Fibroblast of mammary gland (primary cell): ENCODE results near the gene TNNI3K.
A peak's percentile ranks its signal among the peaks of the same experiment; 100 is the strongest.

Experiments used
- DNase-seq: peaks from one replicate; pipeline ENCODE4 v3.0.0-alpha.2; 2010; ENCODE audit warnings: low read depth
- H3K4me3 ChIP-seq: 2 replicates; pipeline ENCODE4 v1.5.1; 2011; ENCODE audit warnings: low read depth, mild to moderate bottlenecking, low read length, moderate library complexity; ENCODE audit not compliant: control insufficient read depth
- TF ChIP-seq, protein P1 (sequence below): conservative IDR thresholded peaks from 2 replicates; pipeline ENCODE4 v1.5.1; 2011; ENCODE audit warnings: low read depth, low read length, inconsistent platforms; ENCODE audit not compliant: control insufficient read depth, insufficient read depth

TNNI3K gene

DNA sequence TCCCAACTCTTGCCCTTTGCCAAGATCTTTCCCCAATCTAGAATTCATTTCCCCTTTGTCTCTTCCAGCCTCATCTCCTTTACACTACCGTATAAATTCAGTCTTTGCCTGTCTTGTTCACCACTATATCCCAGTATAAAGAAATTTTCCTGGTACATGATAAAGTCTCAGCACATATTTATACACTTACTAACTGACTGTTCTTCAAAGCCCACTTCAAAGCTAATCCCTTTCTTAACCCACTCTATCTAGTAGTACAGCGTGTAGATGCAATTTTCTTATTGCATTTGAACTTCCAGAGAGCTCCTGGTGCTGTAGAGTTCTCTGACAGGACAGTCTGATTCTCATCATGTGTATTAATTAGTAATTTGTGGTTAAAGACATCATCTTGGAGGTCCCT is 199.1 kb downstream of the TNNI3K start:
- H3K4me3 ChIP-seq: no peak overlapping the region
- DNase-seq: no peak
- TF ChIP-seq, protein P1, sequence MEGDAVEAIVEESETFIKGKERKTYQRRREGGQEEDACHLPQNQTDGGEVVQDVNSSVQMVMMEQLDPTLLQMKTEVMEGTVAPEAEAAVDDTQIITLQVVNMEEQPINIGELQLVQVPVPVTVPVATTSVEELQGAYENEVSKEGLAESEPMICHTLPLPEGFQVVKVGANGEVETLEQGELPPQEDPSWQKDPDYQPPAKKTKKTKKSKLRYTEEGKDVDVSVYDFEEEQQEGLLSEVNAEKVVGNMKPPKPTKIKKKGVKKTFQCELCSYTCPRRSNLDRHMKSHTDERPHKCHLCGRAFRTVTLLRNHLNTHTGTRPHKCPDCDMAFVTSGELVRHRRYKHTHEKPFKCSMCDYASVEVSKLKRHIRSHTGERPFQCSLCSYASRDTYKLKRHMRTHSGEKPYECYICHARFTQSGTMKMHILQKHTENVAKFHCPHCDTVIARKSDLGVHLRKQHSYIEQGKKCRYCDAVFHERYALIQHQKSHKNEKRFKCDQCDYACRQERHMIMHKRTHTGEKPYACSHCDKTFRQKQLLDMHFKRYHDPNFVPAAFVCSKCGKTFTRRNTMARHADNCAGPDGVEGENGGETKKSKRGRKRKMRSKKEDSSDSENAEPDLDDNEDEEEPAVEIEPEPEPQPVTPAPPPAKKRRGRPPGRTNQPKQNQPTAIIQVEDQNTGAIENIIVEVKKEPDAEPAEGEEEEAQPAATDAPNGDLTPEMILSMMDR: no peak

DNA sequence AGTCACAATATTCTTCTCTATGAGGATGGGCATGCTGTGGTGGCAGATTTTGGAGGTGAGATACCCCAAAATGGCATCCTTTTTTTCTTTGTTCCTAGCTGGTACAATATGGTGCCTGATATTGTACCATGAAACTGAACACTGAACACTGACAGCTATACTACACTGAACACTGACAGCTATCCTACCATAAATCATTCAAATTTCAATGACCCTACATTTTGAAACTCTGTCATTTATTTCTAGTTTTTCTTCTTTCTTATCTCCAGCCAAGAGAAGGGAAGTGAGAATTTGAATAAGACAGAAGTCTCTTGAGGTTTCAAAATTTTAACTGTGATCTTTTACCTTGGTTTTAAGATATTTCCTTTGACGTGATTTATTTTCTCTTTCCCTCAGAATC is 200.9 kb downstream of the TNNI3K start:
- H3K4me3 ChIP-seq: no peak overlapping the region
- TF ChIP-seq, protein P1: no peak
- DNase-seq: no peak

DNA sequence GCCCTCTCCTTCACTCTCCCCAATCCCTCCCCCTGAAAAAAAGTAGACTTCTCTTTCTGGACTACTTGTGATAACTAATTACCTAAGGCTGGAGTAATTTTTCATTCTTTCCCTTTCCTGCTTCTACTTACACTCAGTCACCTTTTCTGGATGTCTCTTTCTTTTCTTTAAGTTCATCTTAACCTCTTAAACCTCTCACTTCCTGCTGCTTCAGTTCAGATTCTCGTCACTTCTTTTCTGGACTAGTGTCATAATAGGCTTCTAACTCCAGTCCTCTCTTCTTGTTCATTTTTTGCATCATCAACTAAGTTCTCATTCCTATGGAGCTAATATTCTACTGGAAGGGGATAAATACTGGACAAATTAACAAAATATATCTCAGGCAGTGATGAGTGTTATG is 201.8 kb downstream of the TNNI3K start:
- H3K4me3 ChIP-seq: no peak overlapping the region
- no peak for DNase-seq
- TF ChIP-seq, protein P1: no peak

DNA sequence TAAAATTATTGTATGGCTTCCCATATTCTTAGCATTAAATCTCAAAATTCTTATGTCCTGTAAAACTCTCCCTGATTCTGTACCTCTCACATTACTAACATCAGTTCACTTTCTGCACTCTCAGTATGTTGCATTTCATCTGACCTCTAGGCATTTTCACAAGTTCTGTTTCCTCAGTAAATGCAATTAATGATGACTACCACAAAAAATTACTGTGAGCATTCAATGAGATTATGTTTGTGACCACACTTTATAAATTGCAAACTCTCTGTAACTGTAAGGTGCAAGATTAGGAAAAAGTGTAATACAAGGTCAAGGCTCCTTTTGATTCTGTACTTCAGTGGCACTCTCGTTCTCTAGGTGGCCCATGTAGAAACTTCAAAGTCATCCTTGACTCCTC is 216.8 kb downstream of the TNNI3K start:
- TF ChIP-seq, protein P1: no peak
- no peak overlapping the region for H3K4me3 ChIP-seq
- DNase-seq: no peak

DNA sequence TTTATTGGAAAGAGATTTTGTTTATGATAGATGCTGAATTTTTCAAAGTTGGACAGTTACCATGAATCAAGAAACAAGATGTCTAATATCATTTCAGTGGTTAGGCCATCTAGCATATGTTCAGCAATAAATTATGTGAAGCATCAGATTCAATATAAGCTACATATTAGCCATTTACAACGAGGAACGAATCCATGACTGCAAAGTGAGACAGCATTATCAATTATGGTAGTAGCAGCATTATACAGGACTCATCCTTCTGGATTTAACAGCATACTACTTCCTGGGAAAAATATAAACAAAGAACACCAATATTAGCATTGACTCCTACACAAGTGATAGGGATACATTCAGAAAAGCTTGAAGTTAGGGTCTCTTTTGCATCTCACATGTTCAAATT is 218.1 kb downstream of the TNNI3K start:
- no peak for DNase-seq
- TF ChIP-seq, protein P1: no peak
- H3K4me3 ChIP-seq: no peak overlapping the region

DNA sequence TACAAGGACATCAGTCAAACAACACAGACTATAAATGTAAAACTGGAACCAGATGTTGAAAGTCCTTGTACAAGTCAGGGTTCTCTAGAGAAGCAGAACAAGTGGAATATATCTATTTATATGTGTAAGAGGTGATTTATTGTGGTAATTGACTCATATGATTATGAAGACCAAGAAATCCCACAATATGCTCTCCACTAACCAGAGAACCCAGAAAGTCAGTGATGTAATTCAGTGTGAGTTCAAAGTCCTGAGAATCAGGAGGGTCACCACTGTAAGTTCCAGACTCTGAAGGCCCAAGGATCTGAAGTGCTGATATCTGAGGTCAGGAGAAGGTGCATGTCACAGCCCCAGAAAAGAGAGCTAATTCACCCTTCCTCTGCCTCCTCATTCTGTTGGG is 220.2 kb downstream of the TNNI3K start:
- TF ChIP-seq, protein P1: no peak
- DNase-seq: peak; percentile 10
- no peak overlapping the region for H3K4me3 ChIP-seq

DNA sequence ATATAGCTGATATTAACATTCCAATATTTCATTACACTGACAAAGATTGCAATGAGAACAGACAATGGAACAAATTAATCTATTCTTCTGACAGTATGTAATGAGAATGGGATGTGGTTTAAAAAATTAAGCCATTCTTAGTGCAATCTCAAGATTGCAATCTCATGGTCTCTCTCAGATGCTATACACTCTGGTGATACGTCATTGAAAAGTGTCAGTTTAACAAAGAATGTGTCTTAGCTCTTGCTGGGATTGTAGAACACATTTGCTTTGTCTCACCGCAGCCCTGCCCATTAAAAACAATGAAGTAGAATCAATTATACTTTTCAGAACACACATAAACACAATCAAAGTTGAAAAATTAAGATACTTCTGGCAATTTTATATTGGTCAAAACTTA is 222.1 kb downstream of the TNNI3K start:
- no peak overlapping the region for H3K4me3 ChIP-seq
- DNase-seq: no peak
- TF ChIP-seq, protein P1: no peak
